HuH-7 (cell line): ENCODE measurements around the gene ACOT11.
"Not testable (repeated sequence)": the region's sequence is repeated elsewhere in the genome, so short reads cannot be mapped to it uniquely, and the experiment has no call there.

Source experiments
- DNase-seq: peaks from one replicate; pipeline ENCODE4 v3.0.0; 2011; ENCODE audit warnings: low spot score

ACOT11 gene

DNA sequence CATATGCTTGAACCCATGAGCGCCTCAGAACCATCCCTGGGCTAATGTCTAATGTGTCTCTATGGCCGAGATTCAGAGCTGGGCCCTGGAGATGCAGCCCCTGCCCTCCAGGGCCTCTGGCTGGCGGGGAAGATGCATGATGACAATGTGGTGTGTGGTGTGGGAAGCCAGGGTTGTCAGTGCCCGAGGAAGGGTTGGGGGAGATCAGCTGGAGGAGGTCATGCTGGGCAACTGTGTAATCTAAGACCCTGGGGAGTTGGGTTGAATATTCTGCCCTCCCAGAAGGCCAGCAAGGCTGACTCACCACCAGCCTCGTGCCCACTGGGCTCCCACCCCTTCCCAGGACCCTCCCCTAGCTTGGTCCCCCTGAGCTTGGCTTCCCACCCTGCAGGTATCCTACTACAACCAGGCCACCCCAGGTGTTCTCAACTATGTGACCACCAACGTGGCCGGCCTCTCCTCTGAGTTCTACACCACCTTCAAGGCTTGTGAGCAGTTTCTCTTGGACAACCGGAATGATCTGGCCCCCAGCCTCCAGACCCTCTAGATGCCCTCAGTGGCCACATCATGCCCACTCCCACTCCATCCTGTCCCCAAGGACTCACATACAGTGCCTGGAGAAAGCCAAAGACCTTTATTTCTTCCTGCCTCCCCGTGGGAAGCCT, 60.7 kb downstream of the ACOT11 start:
- no peak for DNase-seq

DNA sequence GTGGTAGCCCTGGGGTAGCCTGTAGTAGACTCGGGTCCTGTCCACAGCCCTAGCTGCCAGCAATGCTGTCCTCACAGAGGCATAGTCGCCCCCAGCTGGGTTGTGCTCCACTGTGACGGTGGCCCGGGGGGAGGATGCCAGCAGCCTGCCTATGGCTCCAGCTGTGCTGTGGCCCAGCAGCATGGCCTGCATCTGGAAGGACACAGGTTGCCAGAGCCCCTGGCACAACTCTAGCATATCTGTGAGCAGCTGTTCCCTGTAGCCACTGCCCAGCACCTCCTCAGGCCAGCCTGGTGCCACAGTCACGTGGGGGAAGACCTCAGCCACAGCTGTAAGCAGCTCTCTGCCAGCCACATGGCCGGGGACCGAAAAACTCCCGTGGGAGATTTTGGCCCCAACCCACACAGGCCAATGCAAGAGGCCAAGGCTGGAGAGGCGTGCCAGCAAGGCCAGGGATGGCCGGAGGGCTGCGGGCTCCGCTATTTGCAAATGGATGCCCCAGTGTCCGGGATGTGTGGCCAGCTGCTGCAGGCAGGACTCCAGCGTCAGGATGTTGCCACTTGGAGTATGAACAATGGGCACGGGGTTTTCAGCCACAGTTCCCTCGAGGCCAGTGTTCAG, 61.4 kb downstream of the ACOT11 start:
- no peak for DNase-seq

DNA sequence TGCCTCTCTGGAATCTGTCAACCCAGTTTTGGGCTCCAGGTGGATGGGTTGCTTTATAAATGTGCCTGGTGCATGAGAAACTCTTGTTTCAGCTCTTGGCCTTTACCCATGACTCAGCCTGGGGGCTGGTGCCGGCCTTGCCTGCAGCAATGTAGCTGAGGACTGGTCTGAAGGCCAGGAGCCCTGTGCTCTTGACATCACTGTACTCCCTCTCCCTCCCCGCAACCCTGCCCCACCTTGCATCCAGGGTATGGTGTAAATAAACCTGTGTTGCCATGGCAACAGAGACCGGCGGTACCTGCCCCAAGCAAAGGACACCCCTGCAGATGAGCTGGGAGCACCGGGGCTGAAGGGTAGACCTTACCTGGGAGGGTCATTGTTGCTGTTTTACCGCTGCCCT, 62.0 kb downstream of the ACOT11 start:
- DNase-seq: no peak

DNA sequence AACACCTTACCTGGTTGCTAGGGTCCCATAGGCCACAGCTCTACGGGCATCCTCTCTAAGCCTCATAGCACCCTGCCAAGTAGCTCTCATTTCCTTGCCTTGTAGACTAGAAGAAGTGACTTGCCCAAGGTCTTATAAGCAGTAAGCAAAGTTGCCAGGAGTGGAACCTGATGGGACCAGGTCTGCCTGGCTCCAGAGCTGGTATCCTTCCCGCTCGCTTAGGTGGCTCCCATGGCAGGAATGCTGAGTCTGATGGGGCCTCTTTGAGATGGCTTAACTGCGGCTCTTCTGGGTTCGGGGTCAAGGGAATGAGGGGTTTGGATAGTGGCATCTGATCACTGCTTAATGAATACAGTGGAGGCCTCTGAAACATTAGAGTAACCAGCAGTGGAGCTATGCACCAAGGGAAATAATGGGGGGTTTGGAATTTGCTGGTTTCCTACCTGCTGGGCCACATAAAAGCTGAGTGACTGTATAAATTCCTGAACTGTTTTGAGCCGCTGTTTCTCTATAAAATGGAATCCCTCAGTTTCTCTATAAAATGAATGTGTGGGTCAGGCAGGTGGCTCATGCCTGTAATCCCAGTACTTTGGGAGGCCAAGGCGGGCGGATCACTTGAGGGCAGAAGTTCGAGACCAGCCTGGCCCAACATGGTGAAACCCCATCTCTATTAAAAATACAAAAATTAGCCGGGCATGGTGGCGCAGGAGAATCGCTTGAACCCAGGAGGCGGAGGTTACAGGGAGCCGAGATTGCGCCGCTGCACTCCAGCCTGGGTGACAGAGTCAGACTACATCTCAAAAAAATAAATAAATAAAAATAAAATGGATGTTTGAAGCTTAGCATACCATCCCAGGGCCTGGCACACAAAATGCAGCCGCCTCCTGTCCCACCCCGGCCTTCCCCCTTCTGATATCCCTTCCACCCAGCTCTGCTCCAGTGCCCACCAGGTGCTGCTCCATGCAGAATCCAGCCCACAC, 62.9 kb downstream of the ACOT11 start:
- no peak for DNase-seq

DNA sequence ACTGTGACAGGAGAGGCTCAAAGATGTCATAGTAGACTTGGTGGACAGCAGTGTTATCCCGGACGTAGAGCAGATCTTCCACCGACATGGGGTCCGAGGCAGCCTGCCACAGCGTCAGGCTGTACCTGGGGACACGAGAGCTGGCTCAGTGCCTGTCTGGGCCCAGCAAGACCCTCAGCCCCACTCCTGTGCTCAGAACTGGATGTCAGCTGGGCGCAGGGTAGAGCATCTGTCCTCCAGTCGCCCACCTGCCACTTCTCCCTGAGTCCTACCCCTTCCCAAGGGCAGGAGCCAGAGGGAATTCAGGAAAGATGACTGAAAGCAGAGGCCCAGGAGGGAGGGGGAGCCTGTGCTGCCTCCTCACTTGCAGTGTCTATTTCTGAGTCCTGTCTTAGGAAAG, 63.6 kb downstream of the ACOT11 start:
- no peak for DNase-seq

DNA sequence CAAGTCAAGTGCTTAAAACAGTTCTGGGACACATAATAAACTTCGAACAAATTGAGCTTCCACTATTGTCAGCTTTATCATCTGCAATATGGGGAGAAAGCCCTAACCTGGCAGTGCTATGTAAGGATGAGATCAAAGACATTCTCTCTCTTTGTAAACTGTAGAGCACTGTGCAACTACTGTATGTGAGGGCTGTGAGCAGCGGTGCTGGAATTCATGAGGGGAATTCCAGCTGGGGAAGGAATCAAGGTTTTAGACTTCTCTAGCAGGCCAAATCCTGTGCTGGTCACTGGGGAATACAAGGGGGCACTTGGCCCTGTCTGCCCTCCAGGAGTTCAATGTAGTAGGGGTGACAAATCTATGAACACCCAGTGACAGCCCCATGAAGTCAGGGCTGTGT, 66.0 kb downstream of the ACOT11 start:
- DNase-seq: no peak

DNA sequence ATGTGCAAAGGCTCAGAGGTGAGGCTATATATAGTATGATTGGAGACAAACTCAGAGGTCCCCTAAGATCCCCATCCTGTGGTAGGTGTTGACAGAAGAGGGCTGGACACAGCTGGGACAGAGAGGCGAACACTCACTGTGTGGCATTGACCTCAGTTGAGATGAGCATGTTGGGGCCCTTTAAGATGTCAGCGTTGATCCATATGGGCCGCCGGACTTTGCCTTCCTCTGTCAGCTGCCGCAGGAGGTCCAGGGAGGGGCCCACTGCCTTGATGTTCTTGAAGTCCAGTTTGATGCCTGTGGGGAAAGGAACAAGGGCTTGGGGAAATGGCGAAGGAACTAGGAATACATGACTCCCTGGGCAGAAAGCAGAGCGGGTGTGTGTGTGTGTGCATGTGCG, 66.5 kb downstream of the ACOT11 start:
- DNase-seq: no peak

DNA sequence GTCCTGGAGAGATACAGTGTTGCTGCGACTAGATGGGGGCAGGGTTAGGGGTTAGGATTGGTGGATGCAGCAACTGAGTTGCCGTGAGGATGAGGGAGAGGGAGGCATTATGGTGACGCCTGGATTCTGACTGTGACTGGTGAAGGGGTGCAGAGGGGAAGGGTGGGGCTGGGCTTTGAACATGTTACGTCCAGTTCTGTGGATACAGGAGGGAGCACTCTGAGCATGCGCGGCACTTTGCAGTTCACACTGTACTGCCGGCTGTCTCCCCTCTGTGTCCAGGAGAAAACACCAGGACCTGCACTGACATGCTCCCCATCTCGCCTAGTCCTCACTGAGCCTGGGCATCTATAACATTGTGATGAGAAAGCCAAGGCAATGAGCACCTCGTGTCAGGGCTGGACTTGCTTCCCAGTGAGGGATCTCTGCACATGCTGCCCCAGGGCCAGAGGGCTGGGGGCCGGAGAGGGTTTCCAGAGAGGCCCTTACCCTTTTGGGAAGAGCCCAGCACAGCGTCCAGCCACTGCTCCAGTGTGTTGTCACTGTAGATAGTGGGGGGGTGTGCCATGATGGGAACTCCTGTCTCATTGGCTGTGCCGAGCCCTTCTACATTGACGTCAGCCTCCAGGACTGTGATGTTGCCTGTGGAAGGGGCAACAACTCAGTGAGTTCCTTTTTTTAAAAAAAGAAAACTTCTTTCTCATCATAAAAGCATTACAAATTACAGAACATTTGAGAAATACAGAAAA, 67.7 kb downstream of the ACOT11 start:
- DNase-seq: no peak

DNA sequence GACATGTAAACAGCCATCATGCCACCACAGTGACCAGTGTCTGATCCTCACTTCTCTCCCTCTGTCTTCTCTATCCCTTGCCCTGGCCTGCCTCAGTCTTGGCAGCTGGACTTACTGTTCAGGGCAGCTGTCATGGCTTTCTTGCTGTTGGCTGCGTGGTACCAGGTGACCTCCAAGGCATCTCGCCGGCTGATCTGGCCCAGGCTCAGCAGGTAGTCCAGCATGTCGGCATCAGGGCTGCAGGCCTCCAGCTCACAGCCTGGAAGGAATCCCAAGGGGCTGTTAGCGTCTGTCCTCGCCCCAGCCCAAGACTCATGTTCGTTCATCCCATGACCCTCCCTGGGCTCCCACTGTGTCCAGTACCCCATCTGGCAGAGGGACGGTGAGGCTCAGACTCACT, 71.7 kb downstream of the ACOT11 start:
- no peak for DNase-seq

DNA sequence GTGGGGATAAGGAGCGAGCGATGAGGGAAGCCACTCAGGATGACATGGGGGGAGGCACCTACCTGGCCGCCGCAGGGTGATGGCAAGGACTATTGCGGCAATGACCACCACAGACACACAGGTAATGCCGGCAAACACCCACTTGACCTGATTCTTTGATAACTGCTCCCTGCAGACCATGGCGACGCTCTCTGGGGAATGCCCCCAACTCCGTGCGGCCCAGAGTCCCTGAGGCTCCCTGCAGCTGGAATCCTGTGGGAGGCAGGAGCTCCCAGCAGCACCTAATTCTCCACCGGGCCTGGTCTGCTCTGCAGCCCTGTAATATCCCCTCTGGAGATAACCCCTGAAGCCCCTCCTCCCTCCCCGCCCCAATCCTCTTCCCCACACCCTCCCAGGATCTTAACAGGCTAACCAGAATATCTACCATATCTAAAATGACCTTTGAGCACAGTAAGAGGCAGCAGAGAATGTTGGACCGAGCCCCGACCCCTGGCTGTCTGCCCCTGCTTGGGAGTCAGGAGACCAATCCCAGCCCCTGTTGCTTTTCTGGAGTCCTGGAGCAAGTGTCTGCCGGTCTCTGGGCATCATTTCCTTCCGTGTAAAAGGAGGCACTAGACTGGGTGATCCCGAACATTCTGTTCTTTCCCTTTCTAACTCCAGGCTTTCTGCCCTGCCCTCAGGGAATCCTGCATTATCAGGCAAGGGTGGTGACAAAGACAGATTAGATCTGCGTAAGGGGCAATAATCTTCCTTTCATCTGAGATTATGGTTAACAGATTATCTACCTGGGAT, 75.4 kb downstream of the ACOT11 start, which contains the start of gene FAM151A:
FAM151A (minus strand) TSS at position 310 of the 792 bp plus-strand sequence; CDS start at position 180, 130 bp downstream.
- DNase-seq: peak; percentile 58

DNA sequence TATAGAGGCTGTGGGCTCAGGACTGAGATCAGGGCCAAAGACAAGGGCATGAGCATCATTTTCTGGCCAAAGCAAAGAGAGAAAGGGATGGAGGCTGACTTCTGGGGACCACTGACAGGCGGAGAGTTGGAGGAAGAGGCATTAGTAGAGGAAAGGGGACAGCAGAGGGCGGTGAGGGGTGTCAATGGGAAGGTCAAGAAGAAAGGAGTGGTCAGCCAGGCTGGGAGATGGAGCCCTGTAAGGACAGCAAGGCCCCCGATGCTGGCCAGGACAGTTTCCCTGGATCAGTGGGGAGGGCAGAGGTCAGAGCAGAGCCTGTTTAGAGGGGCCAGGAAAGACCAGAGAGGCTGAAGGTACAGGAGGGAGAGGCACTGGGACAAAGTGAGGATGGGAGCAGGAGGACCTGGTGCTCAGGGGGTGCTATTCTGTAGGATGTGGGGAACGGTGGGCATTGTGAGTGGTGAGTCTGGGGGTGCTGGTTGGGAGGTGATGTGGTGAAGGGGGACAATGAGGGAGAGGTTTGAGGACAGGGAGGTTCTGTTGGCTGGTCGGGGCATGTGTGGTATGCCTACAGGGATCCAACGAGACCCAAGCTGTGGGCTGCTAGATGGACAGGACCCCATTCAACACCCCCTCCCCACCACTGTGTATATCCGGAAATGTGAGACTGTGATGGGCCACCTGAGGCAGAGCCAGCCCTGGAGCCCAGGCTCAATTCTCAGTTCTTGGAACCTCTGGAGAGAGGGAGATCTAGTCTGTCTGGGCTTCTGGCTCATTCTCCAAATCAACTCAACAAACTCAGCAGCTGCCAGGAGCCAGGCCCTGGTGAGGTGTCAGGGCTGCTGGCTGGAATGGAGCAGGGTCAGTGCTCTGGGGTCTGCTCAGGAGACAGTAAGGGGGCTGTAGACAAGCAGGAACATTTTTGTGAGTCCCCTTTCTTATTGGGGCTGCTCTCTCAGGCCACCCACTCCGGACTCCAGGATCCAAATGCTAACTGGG, 76.7 kb downstream of the ACOT11 start:
- no peak for DNase-seq

DNA sequence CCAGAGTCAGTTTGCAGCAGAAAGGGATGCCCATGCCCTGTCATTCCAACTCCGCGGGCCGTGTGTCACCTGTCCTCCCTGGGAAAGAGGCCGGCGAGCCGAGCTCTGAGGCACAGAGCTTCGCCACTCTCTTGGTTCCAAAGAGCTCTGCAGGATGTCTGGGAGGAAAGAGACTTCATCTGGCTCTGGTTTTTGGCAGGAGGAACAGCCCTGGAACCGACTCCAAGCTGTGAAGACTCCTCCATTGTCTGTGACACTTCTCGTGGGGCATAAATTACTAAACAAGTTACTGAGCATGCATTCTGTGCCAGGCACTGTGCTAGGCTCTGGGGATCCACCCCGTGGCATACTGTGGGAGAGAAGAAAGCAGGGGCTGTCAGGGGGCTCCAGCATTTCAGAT, 79.2 kb downstream of the ACOT11 start:
- no peak for DNase-seq

DNA sequence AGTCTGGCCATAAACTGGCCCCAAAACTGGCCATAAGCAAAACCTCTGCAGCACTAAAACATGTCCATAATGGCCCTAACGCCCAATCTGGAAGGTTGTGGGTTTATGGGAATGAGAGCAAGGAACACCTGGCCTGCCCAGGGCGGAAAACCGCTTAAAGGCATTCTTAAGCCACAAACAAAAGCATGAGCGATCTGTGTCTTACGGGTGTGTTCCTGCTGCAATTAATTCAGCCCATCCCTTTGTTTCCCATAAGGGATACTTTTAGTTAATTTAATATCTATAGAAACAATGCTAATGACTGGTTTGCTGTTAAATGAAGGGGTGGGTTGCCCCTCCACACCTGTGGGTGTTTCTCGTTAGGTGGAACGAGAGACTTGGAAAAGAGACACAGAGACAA, 87.8 kb downstream of the ACOT11 start:
- DNase-seq: not testable (repeated sequence)

DNA sequence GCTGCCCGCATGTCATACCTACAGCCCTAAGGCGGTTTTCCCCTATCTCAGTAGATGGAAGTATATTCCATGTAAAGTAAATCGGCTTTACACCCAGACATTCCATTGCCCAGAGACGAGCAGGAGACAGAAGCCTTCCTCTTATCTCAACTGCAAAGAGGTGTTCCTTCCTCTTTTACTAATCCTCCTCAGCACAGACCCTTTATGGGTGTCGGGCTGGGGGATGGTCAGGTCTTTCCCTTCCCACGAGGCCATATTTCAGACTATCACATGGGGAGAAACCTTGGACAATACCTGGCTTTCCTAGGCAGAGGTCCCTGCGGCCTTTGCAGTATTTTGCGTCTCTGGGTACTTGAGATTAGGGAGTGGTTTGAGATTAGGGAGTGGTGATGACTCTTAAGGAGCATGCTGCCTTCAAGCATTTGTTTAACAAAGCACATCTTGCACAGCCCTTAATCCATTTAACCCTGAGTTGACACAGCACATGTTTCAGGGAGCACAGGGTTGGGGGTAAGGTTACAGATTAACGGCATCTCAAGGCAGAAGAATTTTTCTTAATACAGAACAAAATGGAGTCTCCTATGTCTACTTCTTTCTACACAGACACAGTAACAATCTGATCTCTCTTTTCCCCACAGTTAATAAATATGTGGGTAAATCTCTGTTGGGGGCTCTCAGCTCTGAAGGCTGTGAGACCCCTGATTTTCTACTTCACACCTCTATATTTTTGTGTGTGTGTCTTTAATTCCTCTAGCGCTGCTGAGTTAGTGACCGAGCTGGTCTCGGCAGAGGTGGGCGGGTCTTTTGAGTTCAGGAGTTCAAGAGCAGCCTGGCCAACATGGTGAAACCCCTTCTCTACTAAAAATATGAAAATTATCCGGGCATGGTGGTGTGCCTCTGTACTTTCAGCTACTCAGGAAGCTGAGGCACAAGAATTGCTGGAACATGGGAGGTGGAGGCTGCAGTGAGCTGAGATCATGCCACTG, 88.7 kb downstream of the ACOT11 start:
- not testable (repeated sequence) for DNase-seq

DNA sequence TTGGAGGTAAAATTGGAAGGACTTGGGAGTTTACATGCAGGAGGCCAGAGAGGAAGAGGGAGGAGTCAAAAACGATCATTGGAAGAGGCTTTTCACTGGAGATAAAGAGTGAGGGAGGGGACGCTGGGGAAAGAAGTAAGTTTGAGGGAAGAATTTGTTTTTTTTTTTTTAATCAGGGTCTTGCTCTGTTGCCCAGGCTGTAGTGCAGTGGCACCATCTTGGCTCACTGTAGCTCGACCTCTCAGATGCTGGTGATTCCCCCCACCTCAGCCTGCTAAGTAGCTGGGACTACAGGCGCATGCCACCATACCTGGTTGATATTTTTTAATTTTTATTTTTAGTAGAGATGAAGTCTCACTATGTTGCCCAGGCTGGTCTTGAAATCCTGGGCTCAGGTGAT, 92.3 kb downstream of the ACOT11 start:
- no peak for DNase-seq

DNA sequence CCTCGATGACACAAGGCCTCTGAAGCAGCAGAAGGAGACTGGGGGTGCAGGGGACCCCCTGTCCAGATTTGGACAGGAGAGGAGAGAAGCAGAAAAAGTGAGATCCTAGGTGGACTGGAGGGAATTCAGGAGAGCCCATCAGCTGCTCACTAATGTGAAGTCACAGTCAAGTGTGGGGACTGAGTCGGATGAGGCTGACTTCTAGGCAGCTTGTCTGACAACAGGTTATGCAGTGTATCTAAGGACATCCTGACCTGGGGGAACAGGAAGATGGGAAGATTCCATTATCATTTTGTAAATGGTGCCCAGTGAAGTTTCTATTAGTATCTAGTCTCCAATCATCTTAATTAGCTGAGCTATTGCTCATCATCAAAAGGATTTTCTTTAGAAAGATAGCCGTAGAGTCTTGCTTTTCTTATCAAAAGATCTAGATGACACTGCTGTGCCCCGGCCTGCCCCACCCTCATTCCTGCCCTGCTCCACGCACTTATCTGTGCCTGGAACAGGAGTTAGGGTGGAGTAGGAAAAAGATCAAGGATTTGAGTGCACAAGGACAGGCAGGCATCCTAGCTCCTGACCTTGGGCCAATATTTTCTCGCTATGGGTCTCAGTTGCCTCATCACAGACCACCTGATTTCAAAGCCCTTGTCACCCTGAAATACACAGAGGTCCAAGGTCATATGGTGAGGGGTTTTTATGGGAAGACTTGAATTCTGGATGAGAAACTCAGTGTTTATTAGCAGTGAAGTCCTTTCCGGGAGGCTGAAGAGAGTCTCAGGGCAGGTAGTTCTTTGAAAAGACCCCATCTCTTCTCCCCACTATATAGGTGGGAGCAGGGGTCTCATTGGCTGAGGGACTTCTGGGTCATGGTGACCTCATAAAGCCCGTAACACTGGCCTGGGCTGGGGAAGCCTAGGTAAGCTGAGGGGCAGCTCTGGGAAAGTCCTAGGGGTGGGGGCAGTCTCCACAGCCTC, 93.1 kb downstream of the ACOT11 start, which contains the start of gene MROH7:
MROH7 (plus strand) TSS at position 924 of the 974 bp plus-strand sequence. CDS start 11,141 bp downstream, outside the sequence.
- no peak for DNase-seq

DNA sequence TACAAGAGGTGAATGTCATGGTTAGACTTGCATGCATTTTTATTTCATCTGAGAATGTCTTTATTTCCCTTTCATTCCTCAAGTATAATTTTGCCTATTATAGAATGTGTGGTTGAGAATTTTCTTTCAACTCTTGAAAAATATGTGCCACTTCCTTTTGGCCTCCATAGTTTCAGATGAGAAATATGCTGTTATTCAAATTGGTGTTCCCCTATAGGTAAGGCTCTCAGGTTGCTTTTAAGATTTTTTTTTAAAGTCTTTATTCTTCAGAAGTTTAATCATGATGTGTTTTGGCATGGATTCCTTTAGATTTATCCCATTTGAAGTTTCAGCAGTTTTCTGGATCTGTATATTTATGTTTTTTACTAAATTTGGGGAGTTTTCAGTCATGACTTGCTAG, 95.7 kb downstream of the ACOT11 start:
- DNase-seq: no peak
